ENCODE data around the gene CCDC134.

Gene CCDC134

DNA sequence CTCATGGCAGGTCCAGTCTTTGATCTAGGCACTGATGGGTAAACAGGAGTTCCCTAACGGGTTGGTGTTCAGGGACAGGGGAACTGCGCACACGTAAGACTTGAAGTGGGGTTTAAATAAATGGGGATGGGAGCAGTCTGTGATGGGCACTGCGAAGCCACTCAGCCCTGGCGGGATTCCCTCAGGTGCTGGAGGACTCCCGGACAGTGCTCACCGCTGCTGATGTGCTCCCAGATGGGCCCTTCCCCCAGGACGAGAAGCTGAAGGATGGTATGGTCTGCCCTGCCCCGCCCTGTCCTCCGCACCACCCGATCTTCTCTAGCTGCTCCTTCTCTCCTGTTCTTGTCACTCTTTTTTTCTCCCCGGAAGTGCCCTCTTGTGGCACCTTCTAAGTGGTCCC lies 9.5 kb downstream of the CCDC134 start:
- no peak for TF ChIP-seq CTCF (IDR thresholded peaks at IDR 0.05)

DNA sequence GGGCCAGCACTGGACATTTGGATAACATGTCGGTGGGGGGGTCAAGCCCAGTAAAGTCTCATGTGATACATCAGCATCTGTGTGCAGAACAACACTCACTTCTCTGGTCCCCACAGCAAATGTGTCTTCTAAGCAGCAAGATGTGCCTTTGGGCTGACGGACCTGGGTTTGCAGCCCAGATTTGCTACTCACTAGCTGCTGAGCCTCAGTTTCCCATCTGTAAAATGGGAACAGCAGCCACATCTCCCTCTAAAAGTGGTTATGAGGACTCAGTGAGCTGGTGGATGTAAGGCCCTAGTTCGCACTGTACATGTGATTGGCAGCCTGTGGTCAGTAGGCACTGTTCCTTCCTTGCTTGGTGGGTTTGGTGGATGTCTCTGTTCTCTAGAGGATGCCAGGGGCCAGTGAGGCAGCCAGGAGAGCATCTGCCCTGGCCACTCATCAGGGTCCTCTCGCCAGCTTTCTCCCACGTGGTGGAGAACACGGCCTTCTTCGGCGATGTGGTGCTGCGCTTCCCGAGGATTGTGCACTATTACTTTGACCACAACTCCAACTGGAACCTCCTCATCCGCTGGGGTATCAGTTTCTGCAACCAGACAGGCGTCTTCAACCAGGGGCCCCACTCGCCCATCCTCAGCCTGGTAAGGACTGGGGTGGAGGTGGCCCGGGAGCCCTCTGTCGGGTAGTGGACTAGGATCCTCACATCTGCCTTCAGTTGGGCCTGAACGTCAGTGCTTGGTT lies 12.5 kb downstream of the CCDC134 start:
- TF ChIP-seq CTCF (IDR thresholded peaks at IDR 0.05): no peak

GRCh38 chr22:41813726-41814410 lies 13.4 kb downstream of the CCDC134 start:
- no peak for TF ChIP-seq CTCF (IDR thresholded peaks at IDR 0.05)

DNA sequence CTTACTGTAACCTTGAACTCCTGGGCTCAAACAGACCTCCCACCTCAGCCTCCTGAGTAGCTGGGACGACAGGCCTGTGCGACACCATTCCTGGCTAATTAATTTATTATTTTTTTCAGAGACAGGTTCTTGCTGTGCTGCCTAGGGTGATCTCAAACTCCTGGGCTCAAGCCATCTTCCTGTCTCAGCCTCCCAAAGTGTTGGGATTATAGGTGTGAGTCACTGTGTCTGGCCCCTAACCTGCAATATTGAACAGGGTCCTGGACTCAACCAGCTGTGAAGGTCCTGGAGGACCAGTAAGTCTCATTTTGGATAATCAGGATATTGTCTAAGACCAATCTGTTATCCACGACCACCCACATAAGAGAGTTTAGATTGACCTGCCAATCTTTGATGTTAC lies 15.2 kb downstream of the CCDC134 start:
- no peak for TF ChIP-seq CTCF (IDR thresholded peaks at IDR 0.05)

DNA sequence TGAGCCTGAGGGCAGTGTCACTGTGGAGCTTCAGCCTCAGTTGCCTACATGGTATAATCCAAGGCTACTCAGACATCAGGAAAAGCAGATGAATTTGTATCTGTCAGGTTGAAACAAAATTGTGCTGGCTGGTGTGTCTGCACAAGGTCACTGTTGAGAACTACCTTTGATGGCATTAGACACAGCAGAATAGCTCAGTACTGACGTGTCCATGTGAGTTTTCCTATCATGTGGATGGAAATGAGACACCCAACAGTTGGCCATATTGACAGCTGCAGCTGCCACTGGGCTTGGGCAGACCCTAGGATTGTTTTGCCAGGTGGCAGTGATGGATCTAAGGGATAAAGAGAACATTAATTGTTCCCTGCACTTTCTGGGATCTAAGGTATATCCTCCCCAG lies 15.8 kb downstream of the CCDC134 start:
- no peak for TF ChIP-seq CTCF (IDR thresholded peaks at IDR 0.05)

DNA sequence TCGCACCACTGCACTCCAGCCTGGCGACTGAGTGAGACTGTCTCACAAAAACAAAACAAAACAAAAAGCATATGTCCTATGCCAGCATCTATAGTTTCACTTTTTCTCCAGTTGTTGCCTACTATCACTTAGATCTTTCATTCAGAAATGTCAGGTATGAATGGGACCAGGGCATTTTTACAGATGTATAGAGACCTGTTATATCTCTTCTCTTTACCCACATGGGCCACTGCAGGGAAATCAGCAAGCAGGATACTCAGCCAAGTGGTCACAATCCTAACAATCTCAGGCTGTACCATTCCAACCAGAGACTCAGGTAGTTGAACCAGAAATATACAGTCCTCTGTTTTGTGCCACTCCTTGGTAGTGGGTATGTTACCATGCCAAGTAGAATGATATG lies 16.4 kb downstream of the CCDC134 start:
- TF ChIP-seq CTCF (IDR thresholded peaks at IDR 0.05): no peak

DNA sequence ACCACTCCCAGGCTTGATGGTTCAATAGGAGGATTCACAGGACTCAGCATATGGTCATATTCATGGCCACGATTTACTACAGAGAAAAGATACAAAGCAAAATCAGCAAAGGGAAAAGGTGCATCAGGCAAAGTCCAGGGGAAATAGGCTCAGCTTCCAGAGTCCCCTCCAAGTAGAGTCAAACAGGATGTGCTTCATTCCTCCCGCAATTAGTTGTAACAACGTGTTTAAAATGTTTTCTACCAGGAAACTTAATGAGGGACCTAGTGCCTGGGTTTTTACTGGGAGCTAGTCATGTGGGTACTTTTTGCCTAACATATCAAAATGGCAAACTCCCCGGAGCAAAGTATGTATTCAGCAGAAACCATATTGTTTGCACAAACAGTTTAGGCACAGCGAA lies 17.5 kb downstream of the CCDC134 start:
- no peak for TF ChIP-seq CTCF (IDR thresholded peaks at IDR 0.05)
